Chondrocyte (in vitro differentiated cells): ENCODE data around the gene TMEFF2. TPM values are rescaled to one million over a fixed set of nuclear protein-coding genes. Genes with fewer than 3 reads are reported as not detected.

ENCODE experiments used
- DNase-seq: peaks from one replicate; pipeline ENCODE4 v3.0.0; 2021; ENCODE audit warnings: mixed read lengths, low spot score
- H3K27ac Mint-ChIP-seq: one replicate; pipeline ENCODE4 v1.8.0; 2021; ENCODE audit warnings: mild to moderate bottlenecking, moderate library complexity, mixed read lengths; ENCODE audit not compliant: unreplicated experiment
- H3K27me3 Mint-ChIP-seq: 2 replicates; pipeline ENCODE4 v1.8.0; 2021; ENCODE audit warnings: low read depth, mixed read lengths
- H3K36me3 Mint-ChIP-seq: 2 replicates; pipeline ENCODE4 v1.8.0; 2021; ENCODE audit warnings: low read depth, mixed read lengths
- H3K4me1 Mint-ChIP-seq: 2 replicates; pipeline ENCODE4 v1.8.0; 2021; ENCODE audit warnings: low read depth, mild to moderate bottlenecking, mixed read lengths
- H3K4me3 Mint-ChIP-seq: one replicate; pipeline ENCODE4 v1.8.0; 2021; ENCODE audit warnings: mild to moderate bottlenecking, moderate library complexity, mixed read lengths; ENCODE audit not compliant: unreplicated experiment
- H3K9me3 Mint-ChIP-seq: 2 replicates; pipeline ENCODE4 v1.8.0; 2021; ENCODE audit warnings: low read depth, mixed read lengths
- total RNA-seq: library from RNA; stranded (reverse); gene quantifications from 3 replicates; pipeline ENCODE4 v1.2.1, GENCODE V29; 2021
- TF ChIP-seq, protein P1 (sequence below): fragments of 200-600 bp; sonication (generic); IDR thresholded peaks from 2 replicates; pipeline ENCODE4 v1.5.0; 2021; ENCODE audit warnings: antibody characterized with exemption, mild to moderate bottlenecking, moderate library complexity

The TMEFF2 gene
- total RNA-seq, 1 donor from 2014 or later: 1.5 TPM

DNA sequence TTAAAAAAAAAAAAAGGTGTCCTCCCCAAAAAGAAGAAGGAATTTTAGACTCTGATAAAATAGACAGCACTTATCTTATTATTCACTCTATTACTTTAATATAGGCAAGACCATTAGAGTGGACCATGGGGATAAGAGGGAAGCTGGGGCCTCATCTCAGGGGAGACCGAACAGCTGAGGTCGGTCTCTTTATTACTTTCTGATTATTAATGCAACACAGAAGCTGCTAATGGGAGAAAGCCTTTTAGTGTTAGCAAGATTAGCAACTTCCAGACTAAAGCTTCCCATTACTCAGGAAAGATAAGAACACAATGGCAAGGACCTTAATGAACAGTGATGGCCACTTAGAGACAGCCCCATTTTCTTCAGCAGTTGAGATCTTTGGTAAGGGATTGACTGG lies 135.5 kb downstream of the TMEFF2 start:
- no peak overlapping the region for H3K27ac Mint-ChIP-seq
- no peaks in the 10 kb centered on the region for H3K27me3 Mint-ChIP-seq
- no peaks in the 10 kb centered on the region for H3K4me1 Mint-ChIP-seq
- no peak for DNase-seq
- no peak overlapping the region for H3K4me3 Mint-ChIP-seq
- H3K36me3 Mint-ChIP-seq: no peaks in the 10 kb centered on the region
- H3K9me3 Mint-ChIP-seq: no peaks in the 10 kb centered on the region
- TF ChIP-seq, protein P1, sequence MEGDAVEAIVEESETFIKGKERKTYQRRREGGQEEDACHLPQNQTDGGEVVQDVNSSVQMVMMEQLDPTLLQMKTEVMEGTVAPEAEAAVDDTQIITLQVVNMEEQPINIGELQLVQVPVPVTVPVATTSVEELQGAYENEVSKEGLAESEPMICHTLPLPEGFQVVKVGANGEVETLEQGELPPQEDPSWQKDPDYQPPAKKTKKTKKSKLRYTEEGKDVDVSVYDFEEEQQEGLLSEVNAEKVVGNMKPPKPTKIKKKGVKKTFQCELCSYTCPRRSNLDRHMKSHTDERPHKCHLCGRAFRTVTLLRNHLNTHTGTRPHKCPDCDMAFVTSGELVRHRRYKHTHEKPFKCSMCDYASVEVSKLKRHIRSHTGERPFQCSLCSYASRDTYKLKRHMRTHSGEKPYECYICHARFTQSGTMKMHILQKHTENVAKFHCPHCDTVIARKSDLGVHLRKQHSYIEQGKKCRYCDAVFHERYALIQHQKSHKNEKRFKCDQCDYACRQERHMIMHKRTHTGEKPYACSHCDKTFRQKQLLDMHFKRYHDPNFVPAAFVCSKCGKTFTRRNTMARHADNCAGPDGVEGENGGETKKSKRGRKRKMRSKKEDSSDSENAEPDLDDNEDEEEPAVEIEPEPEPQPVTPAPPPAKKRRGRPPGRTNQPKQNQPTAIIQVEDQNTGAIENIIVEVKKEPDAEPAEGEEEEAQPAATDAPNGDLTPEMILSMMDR: no peak

DNA sequence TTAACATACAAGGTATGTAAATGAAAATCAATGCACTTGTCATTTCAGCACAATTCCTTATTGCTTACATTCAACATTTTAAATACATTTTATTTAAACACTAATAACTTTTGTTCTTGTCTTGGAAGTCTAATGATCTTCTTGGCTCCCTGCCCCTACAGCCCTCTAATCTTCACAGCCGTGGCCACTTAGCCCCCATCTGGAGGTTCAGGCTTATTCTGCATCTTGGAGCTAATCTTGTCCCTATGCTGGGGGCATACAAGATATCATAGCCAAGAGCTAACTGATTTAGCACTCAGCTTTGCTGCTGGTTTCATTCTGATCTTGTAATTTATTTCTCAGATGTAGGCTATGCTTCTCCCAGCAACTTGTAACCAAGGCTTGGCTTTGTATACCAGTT lies 140.8 kb downstream of the TMEFF2 start:
- no peaks in the 10 kb centered on the region for H3K9me3 Mint-ChIP-seq
- no peak for DNase-seq
- no peak overlapping the region for H3K4me3 Mint-ChIP-seq
- H3K27ac Mint-ChIP-seq: no peak overlapping the region
- H3K36me3 Mint-ChIP-seq: peaks cover 1% of the 10 kb centered on the region
- H3K27me3 Mint-ChIP-seq: no peaks in the 10 kb centered on the region
- H3K4me1 Mint-ChIP-seq: no peaks in the 10 kb centered on the region
- TF ChIP-seq, protein P1: no peak

DNA sequence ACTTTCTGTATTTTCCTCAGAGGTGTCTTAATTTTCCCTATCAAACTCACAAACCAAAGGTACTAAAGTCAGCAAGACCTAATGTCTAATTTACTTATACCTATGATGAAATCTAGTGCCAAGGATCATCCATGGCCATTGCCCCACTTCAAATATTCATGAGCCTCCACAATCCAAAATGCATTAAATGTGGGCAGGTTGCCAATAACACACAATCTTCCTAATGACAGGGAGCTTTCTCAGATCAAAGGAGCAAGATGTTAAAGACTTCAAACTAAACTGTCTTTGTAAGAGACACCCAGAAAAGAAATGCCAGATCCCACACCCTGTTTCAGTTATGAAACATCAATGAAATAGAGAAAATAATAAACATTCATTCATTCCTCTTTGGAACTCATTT lies 143.2 kb downstream of the TMEFF2 start:
- Mint-ChIP-seq H3K9me3 (no peaks in the 10 kb centered on the region), H3K27ac (no peak overlapping the region), H3K4me1 (no peaks in the 10 kb centered on the region), H3K36me3 (peaks cover 1% of the 10 kb centered on the region), H3K27me3 (no peaks in the 10 kb centered on the region), H3K4me3 (no peak overlapping the region)
- DNase-seq: no peak
- TF ChIP-seq, protein P1: no peak

DNA sequence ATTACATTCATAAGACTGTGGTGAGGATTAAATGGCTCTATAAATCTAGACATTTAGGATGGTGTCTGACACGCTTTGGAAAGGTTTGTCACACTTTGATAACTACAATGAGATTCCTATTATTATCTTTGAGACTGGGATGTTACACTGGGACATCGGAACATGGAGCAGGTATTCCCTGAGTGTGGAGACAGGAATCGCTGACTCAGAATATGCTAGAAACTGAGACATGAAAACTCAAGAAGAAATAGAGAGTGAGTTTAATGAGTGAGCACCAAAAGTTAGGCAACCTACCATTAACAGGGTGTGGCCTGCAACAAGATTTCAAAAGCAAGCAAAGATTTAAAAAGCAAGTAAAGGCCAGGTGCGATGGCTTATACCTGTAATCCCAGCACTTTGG lies 145.4 kb downstream of the TMEFF2 start:
- Mint-ChIP-seq H3K27me3 (no peaks in the 10 kb centered on the region), H3K4me1 (no peaks in the 10 kb centered on the region), H3K4me3 (no peak overlapping the region), H3K36me3 (peaks cover 1% of the 10 kb centered on the region), H3K9me3 (peaks cover 3% of the 10 kb centered on the region), H3K27ac (no peak overlapping the region)
- no peak for DNase-seq
- TF ChIP-seq, protein P1: no peak

DNA sequence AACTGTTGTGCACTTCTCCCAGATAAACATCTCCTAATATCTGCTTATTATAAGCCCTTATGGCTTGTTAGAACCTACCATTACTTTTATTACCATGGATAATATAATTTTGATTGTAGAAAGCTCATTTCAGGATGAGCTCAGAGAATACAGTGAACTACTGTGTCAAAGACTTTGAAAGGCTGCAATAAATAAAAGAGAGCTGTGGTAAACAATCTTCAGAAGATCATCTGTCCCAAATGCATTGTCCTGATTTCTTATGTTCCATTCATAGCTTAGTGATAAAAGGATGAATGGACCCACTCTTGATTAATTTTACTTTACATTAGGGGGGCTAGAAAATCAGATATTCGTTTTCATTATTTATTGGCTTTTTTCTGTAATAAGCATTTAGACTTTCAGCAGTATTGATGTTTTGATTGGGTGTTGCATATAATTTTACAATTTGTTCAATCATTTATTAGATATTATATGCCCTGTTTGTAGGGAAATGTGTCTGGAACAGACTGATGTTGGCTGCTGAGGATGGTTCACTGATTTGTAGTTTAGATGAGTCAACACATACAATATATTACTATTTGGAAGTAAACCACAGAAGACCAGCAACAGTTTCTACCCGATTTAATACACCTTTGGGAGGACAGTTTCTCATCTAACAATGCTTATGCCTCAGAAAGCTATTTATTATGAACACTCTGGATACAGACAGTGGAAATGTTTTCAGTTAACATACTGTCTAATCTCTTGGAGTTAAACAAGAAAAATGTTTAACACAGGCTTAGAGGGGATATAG lies 147.2 kb downstream of the TMEFF2 start:
- Mint-ChIP-seq H3K27me3 (no peaks in the 10 kb centered on the region), H3K27ac (no peak overlapping the region), H3K36me3 (no peaks in the 10 kb centered on the region), H3K9me3 (peaks cover 7% of the 10 kb centered on the region), H3K4me3 (no peak overlapping the region), H3K4me1 (no peaks in the 10 kb centered on the region)
- TF ChIP-seq, protein P1: no peak
- no peak for DNase-seq
